GM23248 (cell line): ENCODE data around the gene NECTIN4. TPM values are rescaled to one million over a fixed set of nuclear protein-coding genes. Genes with fewer than 3 reads are reported as not detected.

Source experiments
- DNase-seq: peaks from one replicate; pipeline ENCODE4 v3.0.0-alpha.2; 2015
- H2AFZ ChIP-seq: fragments of 200-600 bp; sonication (generic); 2 replicates; pipeline ENCODE4 v1.6.1; 2016; ENCODE audit warnings: antibody characterized with exemption
- H3F3A ChIP-seq: fragments of 200-600 bp; sonication (generic); 2 replicates; pipeline ENCODE4 v1.6.1; 2016; ENCODE audit warnings: mild to moderate bottlenecking, antibody characterized with exemption, mixed run types; ENCODE audit not compliant: insufficient read depth
- H3K27ac ChIP-seq: fragments of 200-600 bp; sonication (generic); 2 replicates; pipeline ENCODE4 v1.5.1; 2016; ENCODE audit warnings: mild to moderate bottlenecking
- H3K27me3 ChIP-seq: fragments of 200-600 bp; sonication (generic); replicated peaks from 2 replicates; pipeline ENCODE4 v1.6.1; 2016; ENCODE audit warnings: mild to moderate bottlenecking; ENCODE audit not compliant: insufficient read depth
- H3K36me3 ChIP-seq: fragments of 200-600 bp; sonication (generic); 2 replicates; pipeline ENCODE4 v1.6.1; 2016; ENCODE audit warnings: low read depth, mild to moderate bottlenecking
- H3K4me1 ChIP-seq: fragments of 200-600 bp; sonication (generic); 2 replicates; pipeline ENCODE4 v1.6.1; 2016; ENCODE audit warnings: mild to moderate bottlenecking; ENCODE audit not compliant: insufficient read depth
- H3K4me2 ChIP-seq: fragments of 200-600 bp; sonication (generic); one replicate; pipeline ENCODE4 v1.6.1; 2016; ENCODE audit warnings: mild to moderate bottlenecking; ENCODE audit not compliant: unreplicated experiment
- H3K4me3 ChIP-seq: fragments of 200-600 bp; sonication (generic); 2 replicates; pipeline ENCODE4 v1.5.1; 2016; ENCODE audit warnings: mild to moderate bottlenecking
- H3K79me2 ChIP-seq: fragments of 200-600 bp; sonication (generic); 2 replicates; pipeline ENCODE4 v1.6.1; 2016; ENCODE audit warnings: mild to moderate bottlenecking; ENCODE audit not compliant: insufficient read depth
- H3K9ac ChIP-seq: fragments of 200-600 bp; sonication (generic); 2 replicates; pipeline ENCODE4 v1.6.1; 2016; ENCODE audit warnings: mild to moderate bottlenecking
- H3K9me2 ChIP-seq: fragments of 200-600 bp; sonication (generic); 2 replicates; pipeline ENCODE4 v1.6.1; 2016; ENCODE audit warnings: mixed run types, mild to moderate bottlenecking, moderate library complexity; ENCODE audit not compliant: insufficient read depth
- H3K9me3 ChIP-seq: fragments of 200-600 bp; sonication (generic); one replicate; pipeline ENCODE4 v1.6.1; 2017; ENCODE audit warnings: low read depth
- H4K20me1 ChIP-seq: fragments of 200-600 bp; sonication (generic); 2 replicates; pipeline ENCODE4 v1.6.0; 2016; ENCODE audit not compliant: insufficient read depth
- EZH2 ChIP-seq: fragments of 200-600 bp; sonication (generic); IDR thresholded peaks from 2 replicates; pipeline ENCODE4 v1.6.1; 2018; ENCODE audit warnings: antibody characterized with exemption, mild to moderate bottlenecking; ENCODE audit not compliant: insufficient read depth, poor library complexity, severe bottlenecking
- EZH2phosphoT487 ChIP-seq: fragments of 200-600 bp; sonication (generic); IDR thresholded peaks from 2 replicates; pipeline ENCODE4 v1.6.1; 2018; ENCODE audit warnings: antibody characterized with exemption, moderate library complexity, mild to moderate bottlenecking, low read depth; ENCODE audit not compliant: insufficient read depth
- WGBS, 2 experiments: methylation state at CpG; one replicate each; pipeline ENCODE4 v1.1.6; 2015 to 2017; ENCODE audit warnings: low lambda C conversion rate in 2 of 2, low coverage in 1 of 2; ENCODE audit errors: missing lambda C conversion rate in 2 of 2; 5-methylcytosine and 5-hydroxymethylcytosine counted together
- in situ Hi-C: fragments of 300-500 bp; cut with MboI; formaldehyde crosslinking; loops from 2 replicates; pipeline ENCODE4 v1.15.0; 2020
- polyA plus RNA-seq: library from polyadenylated mRNA; unstranded; fragments of >200 nt; fragmentation: Nextera tagmentation; extraction: Ambion mirVana; gene quantifications from 2 replicates; pipeline ENCODE4 v1.2.1, GENCODE V29; 2016
- total RNA-seq: library from RNA; depleted of rRNA; stranded (reverse); fragments of >200 nt; shearing (Covaris generic); gene quantifications from 2 replicates; pipeline ENCODE4 v1.2.3, GENCODE V29; 2014

Gene NECTIN4
- total and polyA plus RNA-seq, 2 experiments from 2014 or later = 0.40 to 0.54 TPM

GRCh38 chr1:161111117-161111516 is 21.8 kb upstream of the NECTIN4 start:
- no peaks in the 10 kb centered on the region for H3K9me2 ChIP-seq
- peaks cover 99% of the 10 kb centered on the region for H3K79me2 ChIP-seq
- H3K4me2 ChIP-seq = no peak overlapping the region
- H4K20me1 ChIP-seq = no peaks in the 10 kb centered on the region
- no peak overlapping the region for H2AFZ ChIP-seq
- H3K36me3 ChIP-seq = no peaks in the 10 kb centered on the region; the same call in 1 of the 2 replicates
- H3K27ac ChIP-seq = no peak overlapping the region
- in situ Hi-C loops = no loop called here
- H3K9ac ChIP-seq = no peak overlapping the region
- H3K4me3 ChIP-seq = no peak overlapping the region
- H3F3A ChIP-seq = 0 out of 2 replicates have a peak, but pooled peaks cover 4% of the 10 kb centered on the region
- DNase-seq = no peak
- TF ChIP-seq EZH2 = no peak
- no peak for TF ChIP-seq EZH2phosphoT487
- peaks cover 20% of the 10 kb centered on the region for H3K4me1 ChIP-seq
- H3K9me3 ChIP-seq = no peaks in the 10 kb centered on the region
- no peaks in the 10 kb centered on the region for H3K27me3 ChIP-seq
- whole genome bisulfite sequencing, 2 experiments = 77 to 79% methylated on average over 3 of the region's 3 CpGs

GRCh38 chr1:161106431-161106830 is 17.1 kb upstream of the NECTIN4 start:
- H3K4me1 ChIP-seq = no peaks in the 10 kb centered on the region
- 94 to 95% methylated on average over 1 of the region's 1 CpG for WGBS, 2 experiments
- no peaks in the 10 kb centered on the region for H3K36me3 ChIP-seq

GRCh38 chr1:161100556-161100955 is 11.2 kb upstream of the NECTIN4 start:
- H2AFZ ChIP-seq = no peak overlapping the region
- no peak for DNase-seq
- no peaks in the 10 kb centered on the region for H3K9me3 ChIP-seq
- H3K79me2 ChIP-seq = peaks cover 38% of the 10 kb centered on the region
- no peak overlapping the region for H3K4me2 ChIP-seq
- peaks cover 18% of the 10 kb centered on the region; the same call in 1 of the 2 replicates for H3F3A ChIP-seq
- H3K27ac ChIP-seq = no peak overlapping the region
- no peaks in the 10 kb centered on the region for H3K9me2 ChIP-seq
- TF ChIP-seq EZH2 (no peak), EZH2phosphoT487 (no peak)
- H4K20me1 ChIP-seq = no peaks in the 10 kb centered on the region
- no peak overlapping the region for H3K4me3 ChIP-seq
- in situ Hi-C loops = no loop called here
- peaks cover 17% of the 10 kb centered on the region for H3K4me1 ChIP-seq
- H3K36me3 ChIP-seq = no peaks in the 10 kb centered on the region
- WGBS, 2 experiments = 46 to 56% methylated on average over 2 of the region's 2 CpGs
- no peaks in the 10 kb centered on the region for H3K27me3 ChIP-seq
- no peak overlapping the region for H3K9ac ChIP-seq

More at GRCh38 chr1:161106431-161106830, 17.1 kb upstream of the NECTIN4 start:
- Histone ChIP-seq H3K9ac (no peak overlapping the region), H3K9me2 (no peaks in the 10 kb centered on the region), H3K4me2 (no peak overlapping the region), H3K9me3 (no peaks in the 10 kb centered on the region), H3K27ac (no peak overlapping the region), H3K4me3 (no peak overlapping the region), H3K27me3 (no peaks in the 10 kb centered on the region), H2AFZ (no peak overlapping the region), H4K20me1 (no peaks in the 10 kb centered on the region), H3F3A (no peaks in the 10 kb centered on the region), H3K79me2 (peaks cover 96% of the 10 kb centered on the region)
- no peak for DNase-seq
- in situ Hi-C loops = no loop called here
- TF ChIP-seq EZH2 = no peak
- TF ChIP-seq EZH2phosphoT487 = no peak

GRCh38 chr1:161099090-161099802 is 9.9 kb upstream of the NECTIN4 start:
- Histone ChIP-seq H3K4me3 (no peak overlapping the region; the same call in 1 of the 2 replicates), H3K36me3 (no peaks in the 10 kb centered on the region), H3K9me3 (no peaks in the 10 kb centered on the region), H3K9me2 (no peaks in the 10 kb centered on the region), H3K4me1 (peaks cover 17% of the 10 kb centered on the region), H3F3A (peaks cover 18% of the 10 kb centered on the region; the same call in 1 of the 2 replicates), H2AFZ (no peak overlapping the region), H3K27ac (no peak overlapping the region), H3K4me2 (peak overlapping the region; percentile 98), H3K79me2 (peaks cover 25% of the 10 kb centered on the region), H3K9ac (peak overlapping the region; percentile 68; the same call in 1 of the 2 replicates), H3K27me3 (no peaks in the 10 kb centered on the region), H4K20me1 (no peaks in the 10 kb centered on the region)
- WGBS, 2 experiments = 83% methylated on average over 9 of the region's 9 CpGs
- no peak for DNase-seq
- in situ Hi-C loops = loop anchor here (5.0 to 10.0 kb wide), 2 partner anchors 52 to 104 kb away; partner anchors contain the start of gene USF1
- TF ChIP-seq EZH2phosphoT487 (no peak), EZH2 (no peak)
